H7 (cell line): ENCODE measurements around the gene LMO3. TPM values are rescaled to one million over a fixed set of nuclear protein-coding genes. Genes with fewer than 3 reads are reported as not detected.
A peak's percentile ranks its signal among the peaks of the same experiment; 100 is the strongest.

ENCODE experiments used
- DNase-seq: peaks from one replicate; pipeline ENCODE4 v3.0.0; 2012
- H3K27me3 ChIP-seq: 2 replicates; pipeline ENCODE4 v1.6.0; 2011; ENCODE audit warnings: mild to moderate bottlenecking, low read length; ENCODE audit not compliant: control insufficient read depth, insufficient read depth
- H3K36me3 ChIP-seq: replicated peaks from 2 replicates; pipeline ENCODE4 v1.5.1; 2011; ENCODE audit warnings: low read length; ENCODE audit not compliant: control insufficient read depth, insufficient read depth
- H3K4me3 ChIP-seq: 2 replicates; pipeline ENCODE4 v1.5.1; 2011; ENCODE audit warnings: low read depth, mild to moderate bottlenecking, control low read depth, low read length, moderate library complexity; ENCODE audit not compliant: insufficient read depth
- total RNA-seq: library from RNA; depleted of rRNA; stranded (reverse); fragments of >200 nt; shearing (Covaris generic); gene quantifications from 2 replicates; pipeline ENCODE4 v1.2.3, GENCODE V29; 2014; rRNA removed

Gene LMO3
- total RNA-seq: 10.9 and 12.9 TPM in 2 replicates

GRCh38 chr12:16606117-16606200 lies at the start of gene LMO3:
Gene LMO3 (minus strand): TSS chr12:16606162. CDS start chr12:16600860, 5,302 bp downstream.
- peaks cover 45% of the 10 kb centered on the region for H3K27me3 ChIP-seq
- no peaks in the 10 kb centered on the region for H3K36me3 ChIP-seq
- H3K4me3 ChIP-seq: peak within 1 kb of the TSS; percentile 44
- no peak for DNase-seq

GRCh38 chr12:16636435-16637055 lies 30.6 kb upstream of the LMO3 start:
- no peaks in the 10 kb centered on the region for H3K27me3 ChIP-seq
- no peak overlapping the region for H3K4me3 ChIP-seq
- DNase-seq: no peak

GRCh38 chr12:16634786-16635185 lies 28.8 kb upstream of the LMO3 start:
- no peak for DNase-seq
- no peaks in the 10 kb centered on the region for H3K27me3 ChIP-seq
- H3K4me3 ChIP-seq: no peak overlapping the region
- no peaks in the 10 kb centered on the region for H3K36me3 ChIP-seq

More at GRCh38 chr12:16636435-16637055, 30.6 kb upstream of the LMO3 start:
- H3K36me3 ChIP-seq: no peaks in the 10 kb centered on the region

GRCh38 chr12:16626991-16627390 lies 21.0 kb upstream of the LMO3 start:
- H3K36me3 ChIP-seq: no peaks in the 10 kb centered on the region
- no peaks in the 10 kb centered on the region for H3K27me3 ChIP-seq
- DNase-seq: no peak
- no peak overlapping the region for H3K4me3 ChIP-seq

GRCh38 chr12:16622338-16622737 lies 16.4 kb upstream of the LMO3 start:
- no peak overlapping the region for H3K4me3 ChIP-seq
- DNase-seq: no peak
- H3K36me3 ChIP-seq: no peaks in the 10 kb centered on the region; the same call in 1 of the 2 replicates
- H3K27me3 ChIP-seq: no peaks in the 10 kb centered on the region

GRCh38 chr12:16619537-16619936 lies 13.6 kb upstream of the LMO3 start:
- no peaks in the 10 kb centered on the region; the same call in 1 of the 2 replicates for H3K36me3 ChIP-seq
- H3K27me3 ChIP-seq: no peaks in the 10 kb centered on the region
- H3K4me3 ChIP-seq: no peak overlapping the region
- DNase-seq: no peak

GRCh38 chr12:16618256-16618655 lies 12.3 kb upstream of the LMO3 start:
- H3K4me3 ChIP-seq: no peak overlapping the region
- H3K27me3 ChIP-seq: no peaks in the 10 kb centered on the region
- no peaks in the 10 kb centered on the region; the same call in 1 of the 2 replicates for H3K36me3 ChIP-seq
- DNase-seq: no peak

- H3K36me3 ChIP-seq: no peaks in the 10 kb centered on the region
- DNase-seq: no peak
These were observed 7.2 kb upstream of the LMO3 start for GRCh38 chr12:16613199-16613598.

GRCh38 chr12:16612647-16613046 lies 6.7 kb upstream of the LMO3 start:
- no peak for DNase-seq
- no peaks in the 10 kb centered on the region for H3K36me3 ChIP-seq
- H3K4me3 ChIP-seq: no peak overlapping the region
- peaks cover 22% of the 10 kb centered on the region; the same call in 1 of the 2 replicates for H3K27me3 ChIP-seq

More at GRCh38 chr12:16613199-16613598, 7.2 kb upstream of the LMO3 start:
- H3K4me3 ChIP-seq: no peak overlapping the region
- peaks cover 17% of the 10 kb centered on the region; the same call in 1 of the 2 replicates for H3K27me3 ChIP-seq

- H3K4me3 ChIP-seq: no peak overlapping the region
- no peaks in the 10 kb centered on the region for H3K36me3 ChIP-seq
- H3K27me3 ChIP-seq: peaks cover 25% of the 10 kb centered on the region; the same call in 1 of the 2 replicates
- DNase-seq: no peak
These were observed 5.2 kb upstream of the LMO3 start for GRCh38 chr12:16611146-16611545.

GRCh38 chr12:16610743-16611142 lies 4.8 kb upstream of the LMO3 start:
- peaks cover 29% of the 10 kb centered on the region for H3K27me3 ChIP-seq
- DNase-seq: no peak
- no peak overlapping the region for H3K4me3 ChIP-seq
- H3K36me3 ChIP-seq: no peaks in the 10 kb centered on the region

GRCh38 chr12:16610001-16610585 lies 4.1 kb upstream of the LMO3 start:
- Histone ChIP-seq H3K27me3 (peaks cover 35% of the 10 kb centered on the region), H3K36me3 (no peaks in the 10 kb centered on the region), H3K4me3 (no peak overlapping the region)
- DNase-seq: no peak

- Histone ChIP-seq H3K27me3 (peaks cover 44% of the 10 kb centered on the region), H3K36me3 (no peaks in the 10 kb centered on the region), H3K4me3 (no peak overlapping the region)
- no peak for DNase-seq
These were observed 3.1 kb upstream of the LMO3 start for GRCh38 chr12:16608946-16609539.

GRCh38 chr12:16607906-16608775 lies 2.2 kb upstream of the LMO3 start:
- H3K4me3 ChIP-seq: no peak overlapping the region
- no peak for DNase-seq
- H3K27me3 ChIP-seq: peaks cover 45% of the 10 kb centered on the region
- no peaks in the 10 kb centered on the region for H3K36me3 ChIP-seq

- Histone ChIP-seq H3K27me3 (peaks cover 45% of the 10 kb centered on the region), H3K36me3 (no peaks in the 10 kb centered on the region), H3K4me3 (peak overlapping the region; percentile 44)
- no peak for DNase-seq
These were observed 1.0 kb upstream of the LMO3 start for GRCh38 chr12:16606991-16607390.
